Smooth muscle cell of the brain vasculature (primary cell): Measurements from ENCODE around the gene COA8.

Experiments
- DNase-seq: peaks from one replicate; pipeline ENCODE4 v3.0.0-alpha.2; 2012; ENCODE audit warnings: low read depth, low spot score

COA8 gene

GRCh38 chr14:103536693-103537092 lies 26.1 kb upstream of the COA8 start:
- no peak for DNase-seq

GRCh38 chr14:103537175-103537990 lies 25.4 kb upstream of the COA8 start:
- no peak for DNase-seq

- DNase-seq, result no peak
Observed at GRCh38 chr14:103538291-103539055, 24.3 kb upstream of the COA8 start.

GRCh38 chr14:103539056-103539825 lies 23.5 kb upstream of the COA8 start:
- no peak for DNase-seq

- DNase-seq, result no peak
Observed at GRCh38 chr14:103540821-103541708, 21.7 kb upstream of the COA8 start.

GRCh38 chr14:103541709-103542604 lies 20.8 kb upstream of the COA8 start:
- DNase-seq, result no peak

- no peak for DNase-seq
Observed at GRCh38 chr14:103542605-103543088, 20.1 kb upstream of the COA8 start.

- no peak for DNase-seq
Observed at GRCh38 chr14:103543140-103543539, 19.6 kb upstream of the COA8 start.

GRCh38 chr14:103543721-103544387 lies 18.9 kb upstream of the COA8 start:
- DNase-seq, result no peak

GRCh38 chr14:103544388-103545218 lies 18.2 kb upstream of the COA8 start:
- DNase-seq, result no peak

GRCh38 chr14:103545219-103545914 lies 17.4 kb upstream of the COA8 start:
- no peak for DNase-seq

GRCh38 chr14:103545915-103546651 lies 16.7 kb upstream of the COA8 start:
- DNase-seq, result no peak

GRCh38 chr14:103546652-103547454 lies 15.9 kb upstream of the COA8 start:
- DNase-seq, result no peak

- DNase-seq, result no peak
Observed at GRCh38 chr14:103547455-103547940, 15.3 kb upstream of the COA8 start.

- no peak for DNase-seq
Observed at GRCh38 chr14:103547941-103548462, 14.8 kb upstream of the COA8 start.
